Neural cell (in vitro differentiated cells): ENCODE measurements around the gene CTDP1.

ENCODE experiments used
- CTCF ChIP-seq: fragments of 450-650 bp; IDR thresholded peaks from 2 replicates; pipeline ENCODE4 v1.5.1; 2014; ENCODE audit warnings: antibody characterized with exemption, mild to moderate bottlenecking, moderate library complexity; ENCODE audit not compliant: poor library complexity, severe bottlenecking
- EP300 ChIP-seq: fragments of 450-650 bp; conservative IDR thresholded peaks from 2 replicates; pipeline ENCODE4 v1.6.1; 2014; ENCODE audit warnings: antibody characterized with exemption, mild to moderate bottlenecking, moderate library complexity; ENCODE audit not compliant: poor library complexity, severe bottlenecking
- EZH2 ChIP-seq: fragments of 200-600, 300-800 bp; shearing (Covaris generic), sonication (generic); IDR thresholded peaks from 2 replicates; pipeline ENCODE4 v1.6.1; 2014; ENCODE audit warnings: antibody characterized with exemption, low read length, borderline replicate concordance, mild to moderate bottlenecking; ENCODE audit not compliant: insufficient read depth, poor library complexity, severe bottlenecking

GRCh38 chr18:79739440-79739778 is 59.8 kb downstream of the CTDP1 start:
- TF ChIP-seq EZH2: no peak
- TF ChIP-seq CTCF: no peak
- no peak for TF ChIP-seq EP300
